GM12891 (cell line): ENCODE measurements around the gene PRIMA1.

Source experiments
- DNase-seq: peaks from one replicate; pipeline ENCODE4 v3.0.0; 2011; ENCODE audit warnings: low spot score; ENCODE audit not compliant: insufficient read length
- FAIRE-seq: peaks from 2 replicates; lab custom pipeline; 2011; peaks lifted over from hg19 to GRCh38; lab: Jason Lieb, UNC
- PAX5 ChIP-seq: IDR thresholded peaks from 2 replicates; pipeline ENCODE4 v1.6.1; 2011; ENCODE audit warnings: low read length, moderate library complexity, mild to moderate bottlenecking; ENCODE audit not compliant: insufficient read depth, severe bottlenecking
- POLR2A ChIP-seq: IDR thresholded peaks from 2 replicates; pipeline ENCODE4 v1.6.1; 2011; ENCODE audit warnings: low read depth, low read length, control low read depth
- POLR2AphosphoS5 ChIP-seq: IDR thresholded peaks from 2 replicates; pipeline ENCODE4 v1.6.1; 2011; ENCODE audit warnings: low read depth, low read length, control low read depth
- POU2F2 ChIP-seq: IDR thresholded peaks from 2 replicates; pipeline ENCODE4 v1.6.1; 2011; ENCODE audit warnings: low read depth, mild to moderate bottlenecking, control low read depth, low read length, moderate library complexity
- SPI1 ChIP-seq: IDR thresholded peaks from 2 replicates; pipeline ENCODE4 v1.6.1; 2011; ENCODE audit warnings: low read depth, low read length, control low read depth
- TAF1 ChIP-seq: IDR thresholded peaks from 2 replicates; pipeline ENCODE4 v1.6.1; 2011; ENCODE audit warnings: low read depth, low read length, control low read depth

The PRIMA1 gene

DNA sequence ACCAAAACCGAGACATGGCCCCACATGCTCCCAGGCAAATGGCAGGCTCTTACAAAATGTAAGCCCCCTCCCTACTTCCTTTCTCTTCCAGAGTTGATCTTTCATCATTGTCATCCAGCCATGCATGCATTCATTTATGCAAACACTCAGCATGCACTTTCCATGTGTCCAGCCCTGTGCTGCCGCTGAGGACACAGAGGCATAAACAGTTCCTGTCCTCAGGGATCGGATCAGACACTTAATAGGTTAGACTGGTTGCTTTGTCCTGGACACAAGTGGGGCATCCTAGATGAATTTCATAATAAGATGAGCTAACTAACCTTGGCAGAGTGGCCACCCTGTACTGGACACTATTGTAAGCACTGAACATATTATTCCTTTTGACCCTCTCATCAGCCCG, 23.1 kb downstream of the PRIMA1 start:
- DNase-seq (no peak), FAIRE-seq (no peak)
- TF ChIP-seq PAX5: no peak
- TF ChIP-seq POLR2AphosphoS5: no peak
- TF ChIP-seq POLR2A: no peak
- TF ChIP-seq SPI1: no peak
- TF ChIP-seq TAF1: no peak
- no peak for TF ChIP-seq POU2F2

DNA sequence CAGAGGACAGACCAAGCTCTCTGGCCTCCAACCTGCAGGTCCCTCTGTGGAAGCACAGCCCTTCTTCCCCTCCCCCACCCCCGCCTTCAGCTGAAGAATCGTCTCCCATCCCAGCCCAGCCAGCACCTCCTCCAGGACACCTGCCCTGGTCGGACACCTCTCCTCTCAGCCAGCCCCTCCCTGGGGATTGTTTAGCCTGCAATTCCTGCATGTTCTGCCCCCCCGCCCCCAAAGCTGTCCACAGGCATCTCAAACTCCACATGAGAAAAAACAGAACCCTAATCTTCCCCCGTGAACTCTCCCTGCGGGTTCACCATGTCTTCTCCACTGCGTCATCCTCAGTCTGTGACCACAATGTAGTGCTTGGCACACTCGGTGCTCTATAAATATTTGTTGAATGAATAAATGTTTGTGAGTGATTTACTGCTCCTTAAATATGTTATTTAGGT, 24.1 kb downstream of the PRIMA1 start:
- FAIRE-seq (no peak), DNase-seq (no peak)
- TF ChIP-seq SPI1 (no peak), POLR2AphosphoS5 (no peak), PAX5 (no peak), TAF1 (no peak), POU2F2 (no peak), POLR2A (no peak)

DNA sequence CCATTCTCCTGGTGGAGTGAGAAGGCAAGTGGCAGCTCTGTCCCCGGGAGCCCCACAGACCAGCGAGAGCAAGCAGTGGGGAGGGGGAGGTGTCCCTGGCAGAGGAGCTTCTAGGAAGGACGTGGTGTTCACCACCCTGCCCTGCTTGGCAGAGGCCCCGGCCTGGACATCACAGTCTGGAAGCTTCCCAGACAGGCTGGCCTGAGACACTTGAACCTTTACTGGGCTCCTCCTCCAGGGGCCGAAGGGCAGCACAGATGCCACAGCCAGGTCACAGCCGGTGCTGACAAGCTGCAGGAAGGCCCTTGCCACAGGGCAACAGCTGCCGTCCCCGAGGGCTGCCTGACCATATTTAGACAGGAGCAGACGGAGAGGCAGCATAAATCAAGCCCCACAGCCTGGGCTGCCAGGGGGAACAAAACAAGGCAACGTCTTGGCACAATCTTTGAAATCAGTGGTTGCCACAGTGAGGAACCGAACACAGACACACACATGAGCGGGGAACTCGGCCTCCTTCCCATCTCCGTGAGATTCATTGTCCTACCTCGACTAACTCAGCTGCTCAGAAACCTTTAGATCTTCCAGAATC, 28.5 kb downstream of the PRIMA1 start:
- FAIRE-seq (no peak), DNase-seq (no peak)
- TF ChIP-seq POLR2A (no peak), TAF1 (no peak), POLR2AphosphoS5 (no peak), PAX5 (no peak), SPI1 (no peak), POU2F2 (no peak)

DNA sequence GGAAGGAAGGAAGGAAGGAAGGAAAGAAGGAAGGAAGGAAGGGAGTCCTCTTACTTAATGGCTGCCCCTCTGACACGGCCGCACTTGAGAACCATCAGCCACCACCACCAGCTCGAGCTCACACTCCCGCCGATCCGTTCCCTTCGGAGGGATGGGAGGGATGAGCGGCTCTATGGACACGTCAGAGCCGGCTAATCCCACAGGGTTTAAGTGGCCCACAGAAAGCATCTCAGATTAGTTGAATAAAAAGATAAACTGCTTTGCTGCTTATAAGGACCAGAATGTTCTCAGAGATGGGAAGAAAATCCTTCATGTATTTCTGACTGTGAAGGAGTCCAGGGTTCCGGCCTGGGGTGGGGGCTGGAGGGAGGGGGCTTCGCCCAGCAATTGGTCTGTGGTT, 31.1 kb downstream of the PRIMA1 start:
- FAIRE-seq (no peak), DNase-seq (no peak)
- TF ChIP-seq PAX5 (no peak), POU2F2 (no peak), SPI1 (no peak), POLR2AphosphoS5 (no peak), TAF1 (no peak), POLR2A (no peak)

DNA sequence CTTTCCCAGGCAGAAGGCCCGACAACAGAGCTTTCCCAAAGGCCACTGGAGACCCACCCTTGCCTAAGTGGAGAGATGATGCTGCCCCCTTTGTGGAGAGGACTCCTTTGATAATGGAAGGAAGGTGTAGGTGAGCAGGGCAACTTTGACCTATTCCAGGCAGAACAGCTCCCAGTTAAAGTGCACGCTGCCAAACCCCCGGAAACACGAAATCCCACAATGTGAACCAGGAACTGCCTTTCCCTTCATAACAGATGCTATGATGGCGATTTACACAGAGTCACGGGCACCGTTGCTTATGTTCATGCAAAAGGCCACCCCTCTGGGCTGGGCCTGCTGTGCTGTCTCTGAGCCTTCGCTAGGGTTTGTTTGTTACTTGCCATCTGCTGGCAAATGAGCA, 34.6 kb downstream of the PRIMA1 start:
- DNase-seq (no peak), FAIRE-seq (no peak)
- TF ChIP-seq PAX5 (no peak), SPI1 (no peak), TAF1 (no peak), POLR2A (no peak), POLR2AphosphoS5 (no peak), POU2F2 (no peak)

DNA sequence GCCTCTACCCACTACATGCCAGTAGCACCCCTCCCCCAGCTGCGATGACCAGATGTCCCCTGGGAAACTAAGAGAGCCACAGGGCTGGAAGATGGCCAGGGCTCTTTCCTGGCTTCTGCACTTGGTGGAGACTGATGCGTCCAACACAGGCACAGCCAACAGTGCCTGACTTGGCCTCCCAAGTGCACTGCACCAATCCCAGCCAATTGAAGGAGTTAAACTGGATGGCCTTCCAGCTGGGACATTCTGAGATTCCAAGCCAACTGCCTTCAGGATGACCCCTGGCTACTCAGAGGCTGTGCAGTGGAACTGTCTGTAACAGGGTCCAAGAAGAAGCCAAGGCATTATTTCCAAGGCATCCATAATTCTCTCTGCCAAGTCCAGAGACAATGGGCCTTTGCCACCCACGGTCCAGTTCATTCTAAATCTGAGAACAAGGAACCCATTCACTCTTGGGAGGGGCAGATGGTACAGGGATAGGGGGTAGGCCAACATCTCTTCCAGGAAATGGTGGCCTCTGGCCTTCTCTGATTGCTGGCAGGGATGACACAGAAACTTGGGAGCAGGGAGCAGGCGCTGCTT, 35.2 kb downstream of the PRIMA1 start:
- DNase-seq: no peak
- no peak for TF ChIP-seq TAF1
- no peak for TF ChIP-seq SPI1
- no peak for TF ChIP-seq POU2F2
- no peak for TF ChIP-seq POLR2A
- no peak for TF ChIP-seq POLR2AphosphoS5
- TF ChIP-seq PAX5: no peak
- FAIRE-seq: no peak

DNA sequence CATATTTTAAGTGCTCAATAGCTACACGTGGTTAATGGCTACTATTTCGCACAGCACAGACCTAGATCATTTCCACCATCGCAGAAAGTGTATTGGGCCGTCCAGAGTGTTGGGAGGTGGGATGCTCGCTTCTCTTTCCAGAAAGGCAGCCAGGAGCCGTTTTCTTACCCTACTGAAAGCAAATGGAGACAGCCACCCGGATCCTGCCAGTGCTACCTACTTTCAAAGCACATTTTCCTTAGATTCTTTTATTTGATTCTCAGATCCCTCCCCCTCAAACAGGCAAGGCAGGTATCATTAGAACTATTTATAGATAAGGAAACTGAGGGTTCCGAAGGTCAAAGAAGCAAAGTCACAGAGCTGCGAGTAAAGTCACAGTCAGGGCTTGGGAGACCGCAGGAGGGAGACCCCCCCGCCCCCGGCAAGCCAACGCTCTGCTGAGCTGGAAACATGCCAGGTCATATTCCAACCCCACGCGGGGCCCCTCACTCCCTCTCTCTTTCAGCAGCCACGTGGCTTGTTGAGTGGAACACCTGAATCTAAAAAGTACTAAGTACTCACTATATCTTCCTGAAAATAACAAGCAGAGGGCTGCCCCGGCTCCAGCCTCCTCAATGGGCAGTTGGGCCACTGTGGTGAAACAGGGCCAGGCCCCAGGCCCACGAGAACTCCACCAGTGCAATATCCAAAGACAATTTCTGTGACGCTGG, 36.2 kb downstream of the PRIMA1 start:
- DNase-seq (no peak), FAIRE-seq (no peak)
- TF ChIP-seq PAX5 (no peak), POLR2AphosphoS5 (no peak), POLR2A (no peak), TAF1 (no peak), POU2F2 (no peak), SPI1 (no peak)

DNA sequence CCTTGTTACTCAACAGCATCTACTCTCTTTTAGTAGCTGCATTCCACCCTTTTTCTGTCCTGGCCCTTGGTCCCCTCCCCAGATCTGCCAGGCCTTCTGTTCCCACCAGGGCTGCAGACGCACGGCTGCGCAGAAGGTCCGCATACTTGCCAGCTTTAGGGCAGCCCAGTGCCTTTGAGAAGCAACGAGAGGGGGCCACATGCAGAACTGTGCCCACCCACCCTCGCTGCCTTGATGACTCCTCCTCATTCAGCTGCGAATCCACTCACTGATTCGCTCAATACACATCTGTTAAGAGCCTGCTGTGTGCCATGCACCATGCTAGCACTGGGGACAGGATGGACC, 39.2 kb downstream of the PRIMA1 start:
- DNase-seq (no peak), FAIRE-seq (no peak)
- TF ChIP-seq PAX5 (no peak), SPI1 (no peak), POLR2A (no peak), TAF1 (no peak), POLR2AphosphoS5 (no peak), POU2F2 (no peak)

DNA sequence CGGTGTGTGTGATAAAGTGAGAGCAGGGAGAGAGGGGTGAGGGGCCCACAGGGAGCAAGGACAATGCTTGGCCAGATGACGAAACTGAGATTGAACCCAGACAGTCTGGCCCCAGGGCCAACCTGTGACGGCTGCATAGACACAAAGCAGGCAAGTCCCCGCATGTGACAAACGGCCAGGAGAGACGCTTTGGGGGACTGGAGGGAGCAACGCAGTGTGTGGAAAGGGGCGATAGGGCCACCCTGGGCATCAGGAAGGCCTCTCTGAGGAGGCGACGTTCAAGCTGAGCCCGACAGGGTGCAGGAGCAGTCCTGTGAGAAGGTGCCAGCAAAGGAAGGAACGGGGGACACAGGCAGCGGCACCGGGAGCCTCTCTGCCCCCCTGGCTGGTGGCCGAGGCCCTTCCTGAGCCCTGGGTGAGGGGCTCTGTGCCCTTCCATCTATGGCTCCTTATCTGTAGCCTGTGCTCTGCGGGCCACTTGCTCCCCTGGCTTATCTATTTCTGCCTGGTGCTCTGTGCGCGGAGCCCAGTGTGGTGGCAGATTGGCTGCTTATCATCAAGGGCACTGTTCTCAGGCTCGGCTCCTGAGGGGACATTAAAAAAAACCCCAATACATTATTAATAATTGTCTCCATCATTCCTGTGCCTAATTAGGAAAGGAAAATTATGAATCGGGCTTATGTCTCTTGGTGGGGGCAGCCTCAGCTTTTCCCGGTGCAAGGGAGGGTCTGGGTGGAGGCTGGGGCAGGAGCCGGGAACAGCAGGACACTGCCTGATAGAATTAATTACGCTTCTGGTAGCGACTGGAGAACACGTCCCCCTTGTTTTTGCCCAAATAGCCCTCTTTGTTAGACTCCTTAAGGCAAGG, 39.8 kb downstream of the PRIMA1 start:
- TF ChIP-seq POLR2AphosphoS5: no peak
- TF ChIP-seq POLR2A: no peak
- no peak for TF ChIP-seq TAF1
- no peak for TF ChIP-seq POU2F2
- no peak for TF ChIP-seq SPI1
- no peak for TF ChIP-seq PAX5
- FAIRE-seq: no peak
- no peak for DNase-seq

DNA sequence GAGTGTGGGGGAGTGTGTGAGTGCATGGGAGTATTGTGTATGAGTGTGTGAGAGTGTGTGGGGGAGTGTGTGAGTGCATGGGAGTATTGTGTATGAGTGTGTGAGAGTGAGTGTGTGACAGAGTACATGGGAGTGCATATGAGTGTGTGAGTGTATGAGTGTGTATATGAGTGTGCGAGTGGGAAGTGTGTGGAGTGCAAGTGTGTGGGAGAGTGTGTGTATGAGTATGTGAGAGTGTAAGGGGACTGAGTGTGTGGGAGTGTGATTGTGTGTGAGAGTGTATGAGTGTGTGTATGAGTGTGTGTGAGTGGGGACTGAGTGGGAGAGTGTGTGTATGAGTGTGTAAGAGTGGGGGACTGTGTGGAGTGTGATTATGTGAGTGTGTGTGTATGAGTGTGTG, 40.7 kb downstream of the PRIMA1 start:
- no peak for DNase-seq
- FAIRE-seq: no peak
- TF ChIP-seq POU2F2 (no peak), POLR2AphosphoS5 (no peak), PAX5 (no peak), TAF1 (no peak), POLR2A (no peak), SPI1 (no peak)
